Thyroid gland (tissue), 4 donors: ENCODE results near the gene FRRS1L.

Experiments used
- CTCF ChIP-seq, 6 experiments: fragments of 200-600 bp in 3 of 6; fragments of 450-650 bp in 3 of 6; sonication (generic) in 3 of 6; IDR thresholded peaks; one replicate each; pipeline ENCODE4 v1.5.1; 2016 to 2019; ENCODE audit warnings: antibody characterized with exemption in 6 of 6, mild to moderate bottlenecking in 2 of 6, inconsistent platforms in 1 of 6, moderate library complexity in 1 of 6
- POLR2A ChIP-seq, 2 donors: fragments of 450-650 bp; IDR thresholded peaks; one replicate each; pipeline ENCODE4 v1.6.1; 2017; ENCODE audit warnings: antibody characterized with exemption in 2 of 2, mild to moderate bottlenecking in 2 of 2, moderate library complexity in 1 of 2

- TF ChIP-seq POLR2A (IDR thresholded peaks at IDR 0.05) (no peak), CTCF (IDR thresholded peaks at IDR 0.05) (no peak)
Measured at GRCh38 chr9:109138421-109138820, 28.6 kb downstream of the FRRS1L start.
